GM21529 (cell line): Measurements from ENCODE around the gene ZFHX3.

ENCODE experiments used
- ATAC-seq: cut with Tn5 transposase; IDR thresholded peaks from one replicate; pipeline ENCODE4 v1.9.1; 2021; ENCODE audit not compliant: unreplicated experiment

Gene ZFHX3

GRCh38 chr16:72978212-72978611, 69.7 kb downstream of the ZFHX3 start:
- no peak for ATAC-seq

- no peak for ATAC-seq
These were observed 70.8 kb downstream of the ZFHX3 start for GRCh38 chr16:72977127-72977526.

GRCh38 chr16:72976438-72977064, 71.4 kb downstream of the ZFHX3 start:
- ATAC-seq: no peak

- no peak for ATAC-seq
These were observed 72.0 kb downstream of the ZFHX3 start for GRCh38 chr16:72975809-72976437.

DNA sequence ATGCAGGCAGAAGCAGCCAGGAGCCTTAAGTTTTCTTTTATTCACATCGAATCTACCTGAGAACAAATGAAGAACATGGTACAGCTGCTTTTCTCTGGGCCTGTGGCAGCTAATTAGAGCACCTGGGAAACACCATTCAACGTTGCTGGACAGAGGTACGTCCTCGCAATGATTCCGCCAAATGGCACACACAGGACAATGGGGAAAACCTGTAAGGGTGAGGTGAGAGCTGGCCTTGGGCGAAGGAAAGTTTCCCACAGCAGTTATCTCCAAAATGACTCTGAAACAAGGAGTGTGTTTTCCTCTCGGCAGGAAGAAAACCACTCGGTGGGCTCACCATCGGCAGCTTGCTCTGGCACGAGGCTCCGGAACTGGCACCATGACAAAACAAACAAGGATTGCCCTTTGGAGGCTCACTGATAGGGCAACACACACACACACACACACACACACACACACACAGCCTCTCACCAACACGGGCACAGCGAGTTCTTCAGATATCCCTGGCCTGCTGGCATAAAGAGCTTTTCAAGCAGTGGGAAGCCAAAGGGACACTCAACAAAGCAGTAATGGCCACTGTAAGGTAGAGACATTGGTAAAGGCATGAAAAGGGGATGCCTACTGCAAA, 73.7 kb downstream of the ZFHX3 start:
- ATAC-seq: no peak

DNA sequence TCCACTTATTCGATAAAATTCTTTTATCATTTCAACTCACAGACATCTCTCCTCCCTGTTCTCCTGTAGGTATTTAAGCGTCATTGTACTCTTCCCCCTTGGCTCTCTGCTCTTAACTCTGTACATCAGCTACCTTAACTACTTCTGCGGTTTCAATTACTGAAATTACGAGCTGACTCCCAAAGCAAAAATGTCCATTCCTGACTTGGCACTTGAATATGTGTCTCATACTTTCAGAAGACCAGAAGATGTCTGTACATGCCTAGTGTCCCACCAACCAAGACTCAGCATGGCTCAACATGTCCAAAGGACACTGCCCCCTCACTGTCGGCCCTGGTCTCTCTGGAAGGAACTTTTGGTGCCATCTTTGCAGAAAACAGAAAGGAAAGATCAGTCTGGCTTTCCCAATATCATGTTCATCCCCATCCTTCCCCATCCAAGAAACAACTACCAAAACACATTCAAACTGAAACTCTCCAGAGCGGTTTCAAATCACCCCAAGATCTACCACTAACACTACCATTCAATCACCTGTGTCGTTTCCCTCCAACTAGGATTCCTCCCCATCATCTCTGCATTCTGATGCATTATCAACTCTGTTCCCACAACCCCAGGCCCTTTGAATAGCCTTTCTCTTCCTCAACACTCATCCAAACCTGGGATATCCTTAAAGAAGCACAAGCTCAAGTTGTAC, 74.9 kb downstream of the ZFHX3 start:
- no peak for ATAC-seq

- ATAC-seq: no peak
These were observed 76.6 kb downstream of the ZFHX3 start for GRCh38 chr16:72971370-72971769.

DNA sequence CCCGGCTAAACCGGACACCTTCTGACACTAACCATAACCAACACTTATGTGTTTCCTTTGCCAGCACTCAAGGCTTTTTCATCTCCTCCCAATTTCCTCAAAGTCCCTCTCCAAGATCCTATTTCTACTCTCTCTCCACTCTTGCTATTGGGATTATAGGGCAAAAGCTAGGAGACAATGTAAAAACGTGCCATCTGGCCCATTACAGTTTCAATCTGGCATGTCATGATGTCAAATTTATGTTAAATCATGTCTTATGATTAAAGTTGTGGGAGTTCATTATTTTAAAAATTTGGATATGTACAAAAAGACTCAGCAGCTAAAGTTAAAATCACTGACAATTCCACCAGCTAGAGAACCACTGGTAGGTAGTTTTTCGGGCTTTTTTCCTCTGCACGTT, 77.3 kb downstream of the ZFHX3 start:
- ATAC-seq: no peak

DNA sequence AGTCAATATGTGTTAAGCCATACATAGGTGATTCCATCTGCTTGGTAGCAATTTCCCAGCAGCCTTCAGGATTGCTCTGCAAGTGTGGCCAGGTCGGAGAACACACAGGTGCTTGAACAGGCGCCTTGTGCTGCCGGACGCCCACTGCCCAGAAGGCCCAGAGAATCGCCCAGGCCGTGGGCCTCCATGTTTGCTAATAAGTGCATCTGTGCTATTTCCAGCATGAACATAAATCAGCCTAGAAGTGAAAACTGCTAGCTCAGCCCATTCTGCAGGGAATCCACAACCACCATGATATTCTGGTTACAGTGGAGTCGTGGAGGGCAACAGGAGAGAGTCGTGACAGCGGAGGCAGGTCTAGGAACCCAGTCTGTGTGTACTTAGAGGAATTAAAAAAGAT, 78.1 kb downstream of the ZFHX3 start:
- no peak for ATAC-seq

DNA sequence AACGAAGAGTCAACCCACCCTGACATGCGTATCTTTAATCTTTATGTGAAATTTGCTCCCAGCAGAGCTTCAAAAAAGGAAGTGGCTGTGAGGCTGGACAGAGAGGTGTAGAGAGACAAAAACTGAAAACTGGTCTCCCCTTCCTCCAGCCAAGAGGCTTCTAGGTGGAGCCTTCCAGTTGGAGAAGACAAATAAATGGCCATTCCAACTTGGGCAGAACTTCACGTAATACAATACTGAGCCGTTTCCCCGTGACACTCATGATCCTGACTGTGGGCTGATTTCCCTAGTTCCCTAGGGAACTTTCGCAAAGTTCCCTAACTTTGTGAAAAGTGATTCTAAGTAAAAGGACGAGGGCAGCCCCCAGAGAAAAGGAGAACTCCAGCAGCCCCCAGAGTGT, 78.8 kb downstream of the ZFHX3 start:
- ATAC-seq: no peak

DNA sequence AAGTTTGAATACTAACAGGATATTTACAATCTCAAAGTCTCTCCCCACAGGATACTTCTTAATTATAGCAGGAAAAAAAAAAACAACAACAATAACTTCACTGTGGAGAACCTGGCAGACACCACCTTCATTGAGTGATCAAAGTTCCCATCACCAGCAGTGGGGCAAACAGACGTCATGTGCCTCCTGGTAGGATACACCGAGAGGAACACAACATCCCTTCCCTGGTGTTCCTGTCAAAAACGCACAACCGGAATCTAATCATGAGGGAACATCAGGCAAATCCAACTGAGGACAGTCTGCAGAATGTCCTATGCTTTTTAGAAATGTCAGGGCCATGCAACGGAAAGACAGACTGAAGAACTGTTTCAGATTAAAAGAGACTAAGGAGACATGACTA, 80.0 kb downstream of the ZFHX3 start:
- ATAC-seq: no peak

- ATAC-seq: no peak
These were observed 84.2 kb downstream of the ZFHX3 start for GRCh38 chr16:72963533-72964315.

GRCh38 chr16:72962347-72962746, 85.6 kb downstream of the ZFHX3 start:
- ATAC-seq: no peak

GRCh38 chr16:72961863-72962262, 86.1 kb downstream of the ZFHX3 start:
- ATAC-seq: no peak

GRCh38 chr16:72961115-72961832, 86.7 kb downstream of the ZFHX3 start:
- no peak for ATAC-seq

DNA sequence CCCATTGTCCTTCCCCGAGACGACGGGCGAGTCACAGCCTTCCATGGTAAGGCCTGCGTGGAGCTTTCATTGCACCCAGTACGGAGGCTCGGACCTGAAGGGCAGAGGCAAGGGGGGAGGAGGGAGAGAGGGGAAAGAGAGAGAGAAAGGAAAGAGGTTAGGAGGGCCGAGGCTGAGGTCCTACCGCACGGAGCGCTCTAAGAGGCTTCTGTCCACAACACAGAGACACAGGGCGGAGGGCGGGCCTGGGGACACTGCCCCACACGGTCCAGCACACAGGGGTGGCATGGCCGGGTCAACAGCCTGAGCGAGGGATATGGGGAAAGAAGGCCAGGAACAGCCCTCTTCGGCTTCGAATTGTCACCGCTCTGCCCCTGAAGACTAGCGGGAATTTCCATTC, 87.8 kb downstream of the ZFHX3 start:
- no peak for ATAC-seq

DNA sequence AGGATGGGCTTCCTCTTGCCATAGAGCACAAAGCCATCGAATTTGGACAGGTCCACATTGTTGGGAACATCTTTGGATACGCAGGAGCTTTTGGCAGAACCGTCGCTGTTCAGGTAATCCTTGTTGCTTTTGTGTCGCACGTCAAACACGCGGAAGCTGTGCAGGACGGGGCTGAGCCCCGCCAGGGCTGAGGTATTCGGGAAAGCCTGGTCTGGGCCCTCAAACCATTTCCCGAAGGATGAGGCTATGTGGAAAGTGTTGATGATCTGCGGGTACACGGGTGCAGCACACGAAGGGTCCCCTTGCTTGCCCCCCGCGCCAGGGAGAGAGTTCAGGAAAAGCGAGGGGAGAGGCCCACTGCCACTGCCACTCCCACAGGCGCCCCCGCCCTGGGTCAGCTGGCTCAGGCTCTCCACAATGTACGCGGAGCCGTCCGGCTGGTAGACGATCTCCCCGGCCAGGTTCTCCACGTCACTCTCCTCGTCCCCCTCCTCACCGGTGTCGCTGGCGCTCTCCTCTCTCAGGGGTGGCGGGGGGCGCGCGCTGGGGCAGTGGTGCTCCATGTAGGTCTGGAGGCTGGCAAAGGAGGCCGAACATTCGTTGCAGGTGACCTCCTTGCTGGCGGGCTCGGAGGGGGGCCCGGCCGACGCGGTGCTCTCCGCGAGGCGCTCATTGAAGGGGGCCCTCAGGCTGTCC, 88.5 kb downstream of the ZFHX3 start:
- no peak for ATAC-seq

DNA sequence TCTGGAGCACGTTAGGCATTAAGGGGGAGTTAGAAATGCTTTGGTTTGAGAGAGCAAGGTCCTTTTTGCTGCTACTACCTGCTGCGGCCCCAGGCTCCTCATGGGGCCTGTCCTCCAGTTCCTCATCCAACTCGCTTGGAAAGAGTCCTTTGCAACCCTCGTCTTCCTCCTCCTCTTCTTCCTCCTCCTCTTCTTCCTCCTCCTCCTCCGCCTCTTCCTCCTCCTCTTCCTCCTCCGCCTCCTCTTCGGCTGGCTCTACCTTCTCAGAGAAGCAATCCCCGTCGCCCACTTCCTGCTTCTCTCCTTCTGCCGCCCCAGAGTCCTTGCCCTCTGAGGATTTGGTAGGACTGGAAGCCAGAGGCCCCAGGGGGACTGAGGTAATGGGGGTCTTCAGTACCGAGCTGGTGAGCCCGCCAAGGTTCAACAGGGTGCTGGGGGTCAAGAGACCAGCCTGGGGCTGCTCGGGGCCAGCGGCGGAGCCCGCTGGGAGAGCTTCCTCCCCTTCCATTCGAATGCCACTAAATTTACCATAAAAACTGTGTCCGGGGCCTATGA, 89.3 kb downstream of the ZFHX3 start:
- ATAC-seq: no peak
